NCI-H1092 (cell line): ENCODE measurements around the gene DUSP16.
A peak's percentile ranks its signal among the peaks of the same experiment; 100 is the strongest.
"Not testable (repeated sequence)": the region's sequence is repeated elsewhere in the genome, so short reads cannot be mapped to it uniquely, and the experiment has no call there.

Source experiments
- DNase-seq: peaks from one replicate; lab custom pipeline; 2025; lab: John Stamatoyannopoulos, UW

The DUSP16 gene

DNA sequence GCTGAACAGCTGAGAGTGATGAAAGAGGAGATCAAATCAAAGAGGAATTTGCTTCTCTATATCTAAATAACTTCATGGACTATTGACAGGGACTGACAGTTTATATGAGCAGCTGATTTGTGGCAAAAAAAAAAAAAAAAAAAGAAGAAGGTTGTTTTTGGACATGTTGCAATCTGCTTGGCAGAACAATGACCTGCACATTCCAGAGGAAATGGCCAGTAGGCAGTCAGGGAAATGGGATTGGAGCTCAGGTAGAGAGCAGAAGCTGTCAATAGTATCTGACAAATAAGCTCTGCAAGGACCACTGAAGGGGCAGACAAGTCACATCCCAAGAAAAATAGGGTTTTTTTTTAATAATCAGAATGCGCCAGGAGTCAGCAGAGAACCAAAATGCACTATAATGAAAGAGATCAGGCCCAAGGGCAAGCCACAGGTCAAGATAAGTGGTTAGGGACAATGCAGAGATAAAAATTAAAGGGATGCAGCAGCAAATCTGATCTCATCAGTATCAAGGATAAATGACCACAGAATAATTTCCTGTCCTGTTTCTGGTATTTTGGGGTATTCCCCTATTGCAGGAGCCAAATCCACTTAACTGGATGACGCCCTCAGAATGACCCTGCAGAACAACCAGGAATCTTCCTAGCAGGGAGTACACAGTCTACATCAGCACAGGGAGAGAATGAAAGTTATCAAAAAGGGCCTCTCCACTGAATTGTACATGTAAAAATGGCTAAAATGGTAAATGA is 22.6 kb upstream of the DUSP16 start:
- DNase-seq: no peak

GRCh38 chr12:12583510-12584178 is 21.0 kb upstream of the DUSP16 start:
- DNase-seq: no peak

DNA sequence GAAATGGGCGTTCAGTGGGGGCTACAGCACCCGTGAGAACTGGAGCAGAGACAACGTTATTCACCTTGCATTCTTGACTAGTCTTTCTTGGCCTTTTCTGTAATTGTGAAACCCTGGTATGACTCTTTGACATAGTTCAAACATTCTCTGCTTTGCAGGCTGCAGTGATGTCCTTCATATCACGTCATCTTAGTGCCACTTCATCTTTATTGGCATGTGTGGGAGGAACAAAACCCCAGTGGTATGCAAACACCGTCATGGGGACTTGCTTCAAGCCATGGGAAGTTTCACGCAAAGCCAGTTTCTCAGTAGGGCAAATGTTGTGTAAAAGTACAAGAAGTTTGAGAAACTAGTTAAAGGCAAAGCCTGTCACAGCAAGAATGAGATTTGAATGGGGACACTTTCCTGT is 20.2 kb upstream of the DUSP16 start:
- DNase-seq: no peak

DNA sequence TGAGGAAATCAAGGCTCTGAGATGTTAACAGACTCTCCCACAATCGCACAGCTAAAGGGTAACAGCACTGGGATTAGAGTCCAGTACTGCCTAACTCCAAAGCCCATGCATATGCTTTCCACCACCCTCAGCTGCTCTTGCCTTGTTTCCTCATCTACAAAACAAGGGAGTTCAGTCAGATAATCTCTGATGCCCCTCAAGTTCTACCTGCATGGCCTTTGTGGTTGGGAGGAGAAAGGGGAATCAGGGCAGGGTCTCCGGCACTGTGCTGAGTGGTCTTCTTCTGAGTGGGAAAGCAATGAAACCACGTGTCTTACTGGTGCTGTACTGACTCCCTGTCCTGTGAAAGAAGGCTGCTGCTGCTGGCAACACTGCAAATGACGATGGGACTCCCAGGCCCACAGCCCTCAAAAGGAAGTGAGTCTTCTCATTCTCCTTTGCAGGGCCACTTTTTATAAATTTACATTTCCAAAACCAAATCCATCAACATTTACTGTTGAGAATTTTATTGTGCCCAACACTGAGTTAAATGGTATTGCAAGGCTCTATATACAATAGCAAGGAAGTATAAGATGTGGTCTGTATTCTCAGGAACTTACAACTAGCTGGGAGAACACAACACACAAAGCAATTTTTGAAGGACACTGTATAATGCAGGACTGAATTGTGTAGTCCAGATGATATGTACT is 19.7 kb upstream of the DUSP16 start:
- DNase-seq: no peak

DNA sequence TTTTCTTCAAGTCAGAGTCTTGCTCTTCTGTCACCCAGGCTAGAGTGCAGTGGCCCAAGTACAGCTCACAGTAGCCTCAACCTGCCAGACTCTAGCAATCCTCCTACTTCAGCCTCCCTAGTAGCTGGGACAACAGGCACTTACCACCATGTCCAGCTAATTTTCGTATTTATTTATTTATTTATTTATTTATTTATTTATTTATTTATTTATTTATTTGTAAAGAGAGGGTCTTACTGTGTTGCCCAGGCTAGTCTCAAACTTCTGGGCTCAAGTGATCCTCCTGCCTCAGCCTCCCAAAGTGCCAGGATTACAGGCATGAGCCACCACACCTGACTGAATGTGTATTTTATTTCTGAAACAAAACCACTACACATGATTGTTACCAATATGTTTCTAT is 18.1 kb upstream of the DUSP16 start:
- DNase-seq: not testable (repeated sequence)

GRCh38 chr12:12577786-12578185 is 15.1 kb upstream of the DUSP16 start:
- DNase-seq: no peak

- no peak for DNase-seq
Observed at GRCh38 chr12:12572659-12573058, 10.0 kb upstream of the DUSP16 start.

DNA sequence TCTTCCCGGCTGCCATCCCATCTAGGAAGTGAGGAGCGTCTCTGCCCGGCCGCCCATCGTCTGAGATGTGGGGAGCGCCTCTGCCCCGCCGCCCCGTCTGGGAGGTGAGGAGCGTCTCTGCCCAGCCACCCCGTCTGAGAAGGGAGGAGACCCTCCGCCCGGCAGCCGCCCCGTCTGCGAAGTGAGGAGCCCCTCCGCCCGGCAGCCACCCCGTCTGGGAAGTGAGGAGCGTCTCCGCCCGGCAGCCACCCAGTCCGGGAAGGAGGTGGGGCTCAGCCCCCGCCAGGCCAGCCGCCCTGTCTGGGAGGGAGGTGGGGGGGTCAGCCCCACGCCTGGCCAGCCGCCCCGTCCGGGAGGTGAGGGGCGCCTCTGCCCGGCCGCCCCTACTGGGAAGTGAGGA is 3.3 kb upstream of the DUSP16 start:
- DNase-seq: not testable (repeated sequence)

DNA sequence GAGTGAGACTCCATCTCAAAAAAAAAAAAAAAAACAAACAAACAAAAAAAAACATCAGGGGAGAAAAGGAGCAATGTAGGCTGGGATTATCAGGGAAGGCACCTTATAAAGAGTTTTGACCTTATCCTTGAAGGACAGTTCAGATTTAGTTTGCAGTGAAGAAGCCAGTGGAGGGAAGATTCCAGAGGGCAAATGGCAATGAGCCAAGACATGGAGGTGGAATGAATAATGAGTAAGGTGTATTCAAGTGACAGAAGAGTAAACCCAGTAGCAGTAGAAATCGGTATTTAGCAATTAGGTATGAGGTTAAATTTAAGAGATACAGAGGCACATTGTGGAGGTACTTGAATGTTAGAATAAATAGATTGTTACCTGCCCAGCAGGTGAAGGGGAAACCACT is 2.2 kb upstream of the DUSP16 start:
- no peak for DNase-seq

- no peak for DNase-seq
Observed at GRCh38 chr12:12563290-12563928, 746 bp upstream of the DUSP16 start.

GRCh38 chr12:12562016-12562483 is 613 bp downstream of the DUSP16 start:
- DNase-seq: no peak

GRCh38 chr12:12561371-12562015 is 1.2 kb downstream of the DUSP16 start:
- peak; percentile 32 for DNase-seq

GRCh38 chr12:12560587-12561370 is 1.9 kb downstream of the DUSP16 start:
- DNase-seq: no peak

DNA sequence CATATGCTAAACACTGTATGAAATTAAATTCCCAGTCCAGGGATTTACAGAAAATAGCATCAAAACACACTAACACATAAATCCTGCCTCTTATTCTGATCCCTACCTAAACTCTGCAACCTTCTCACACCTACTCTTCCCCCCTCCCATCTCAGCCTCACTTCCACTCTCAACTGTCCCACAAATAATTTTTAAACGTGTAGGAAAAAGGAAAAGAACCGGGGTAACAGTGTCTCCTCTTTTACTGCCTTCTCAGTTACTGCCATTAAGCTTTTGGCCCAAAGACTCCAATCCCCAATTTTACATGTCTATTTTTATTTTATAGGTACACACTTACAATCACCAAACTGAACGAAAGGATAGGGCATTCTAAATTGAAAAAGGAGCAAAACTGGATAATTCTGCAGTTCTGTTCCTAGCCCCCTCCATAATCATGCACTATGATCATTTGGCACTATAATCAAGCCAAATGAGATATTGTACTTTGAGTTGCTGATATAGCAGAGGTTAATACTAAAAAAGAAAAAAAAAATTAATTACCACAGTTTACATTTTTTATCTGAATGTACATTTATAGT is 2.9 kb downstream of the DUSP16 start:
- DNase-seq: no peak

GRCh38 chr12:12558291-12558690 is 4.4 kb downstream of the DUSP16 start:
- no peak for DNase-seq

GRCh38 chr12:12557733-12558132 is 4.9 kb downstream of the DUSP16 start:
- DNase-seq: no peak

GRCh38 chr12:12555656-12556055 is 7.0 kb downstream of the DUSP16 start:
- DNase-seq: no peak

GRCh38 chr12:12553208-12553785 is 9.4 kb downstream of the DUSP16 start:
- DNase-seq: no peak

DNA sequence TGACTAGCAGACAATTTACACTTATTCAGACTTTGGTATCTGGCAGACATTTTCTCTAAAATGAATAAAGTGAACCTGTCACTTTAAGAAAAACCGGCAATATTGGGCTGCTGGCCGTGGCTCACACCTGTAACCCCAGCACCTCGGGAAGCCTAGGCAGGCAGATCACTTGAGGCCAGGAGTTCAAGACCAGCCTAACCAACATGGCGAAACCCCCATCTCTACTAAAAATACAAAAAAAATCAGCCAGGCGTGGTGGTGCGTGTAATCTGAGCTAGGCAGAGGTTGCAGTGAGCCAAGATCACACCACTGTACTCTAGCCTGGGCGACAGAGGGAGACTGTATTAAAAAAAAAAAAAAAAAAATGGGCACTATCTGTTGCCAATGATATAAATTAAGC is 11.5 kb downstream of the DUSP16 start:
- DNase-seq: no peak

DNA sequence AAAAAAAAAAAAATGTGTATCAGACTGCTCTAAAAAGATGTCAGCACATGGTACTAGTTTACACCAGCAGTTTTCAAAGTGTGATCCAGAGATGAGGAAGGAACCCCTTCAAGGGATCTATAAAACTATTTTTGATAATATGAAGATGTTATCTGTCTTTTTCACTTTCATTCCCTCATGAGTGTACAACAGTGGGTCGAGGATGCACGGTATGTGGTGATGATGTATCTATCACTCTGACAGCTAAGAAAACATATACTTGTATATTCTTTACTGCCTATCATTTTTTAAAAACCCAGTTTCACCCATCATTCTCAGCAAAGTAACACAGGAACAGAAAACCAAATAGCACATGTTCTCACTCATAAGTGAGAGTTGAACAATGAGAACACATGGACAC is 12.4 kb downstream of the DUSP16 start:
- DNase-seq: no peak
